GM20431 (cell line): ENCODE measurements around the gene CLIC1.

Experiments
- in situ Hi-C: fragments of 300-500 bp; cut with MseI, MboI; formaldehyde crosslinking; loops from one replicate; pipeline ENCODE4 v1.15.0; 2020; ENCODE audit warnings: low sequenced_read_pairs; ENCODE audit not compliant: unreplicated experiment

Gene CLIC1

DNA sequence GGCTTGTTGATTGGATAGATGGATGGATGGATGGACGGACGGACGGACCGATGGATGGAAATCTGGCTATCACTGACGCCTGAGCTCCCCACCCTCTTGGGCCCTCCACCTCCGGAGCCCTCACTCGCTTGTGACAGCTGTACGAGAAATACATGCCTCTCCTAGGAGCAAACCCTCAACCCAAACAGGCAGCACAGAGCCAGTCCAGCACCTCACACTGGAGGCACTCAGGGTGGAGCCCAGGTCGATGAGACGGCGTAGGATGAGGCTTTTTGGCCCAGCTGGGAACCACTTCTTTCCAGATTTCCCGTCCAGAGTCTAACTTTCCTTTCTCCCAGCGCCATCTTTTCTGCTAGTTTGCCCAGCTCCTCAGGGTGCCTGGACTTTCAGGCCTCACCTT lies 52.7 kb downstream of the CLIC1 start:
- in situ Hi-C loops = no loop called here

DNA sequence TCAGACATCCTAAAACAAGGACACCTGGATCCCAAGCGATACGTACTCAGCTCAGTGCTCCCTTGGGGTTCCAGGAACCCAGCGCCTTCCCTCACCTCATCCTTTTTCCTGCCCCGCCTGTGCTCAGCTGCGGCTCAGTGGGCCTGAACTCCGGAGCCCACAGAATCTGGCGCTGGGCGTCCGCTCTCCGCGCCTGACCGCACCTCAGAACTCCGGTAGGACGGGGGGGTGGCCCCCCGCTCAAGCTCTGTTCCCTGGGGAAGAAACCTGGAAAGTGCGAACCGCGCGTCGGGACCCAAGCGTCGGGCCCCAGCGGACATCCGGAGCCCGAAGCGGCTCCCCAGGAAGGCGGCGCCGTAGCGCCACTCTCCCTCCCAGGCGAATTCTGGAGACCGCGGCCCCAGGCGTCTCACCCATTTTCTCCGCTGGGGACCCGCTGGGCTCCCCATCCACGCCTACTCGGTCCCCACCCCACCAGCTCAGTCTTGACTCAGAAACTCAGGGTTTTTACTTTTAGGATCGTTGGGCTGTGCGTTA lies 55.1 kb downstream of the CLIC1 start:
- in situ Hi-C loops = no loop called here
